Measurements from ENCODE around the gene PPP1R12B. TPM values are rescaled to one million over a fixed set of nuclear protein-coding genes. Genes with fewer than 3 reads are reported as not detected.
A peak's percentile ranks its signal among the peaks of the same experiment; 100 is the strongest.
"Not testable (repeated sequence)": the region's sequence is repeated elsewhere in the genome, so short reads cannot be mapped to it uniquely, and the experiment has no call there.

Gene PPP1R12B
- total RNA-seq, 4 donors from 2014 or later = 68.1 to 153 (median 116) TPM

DNA sequence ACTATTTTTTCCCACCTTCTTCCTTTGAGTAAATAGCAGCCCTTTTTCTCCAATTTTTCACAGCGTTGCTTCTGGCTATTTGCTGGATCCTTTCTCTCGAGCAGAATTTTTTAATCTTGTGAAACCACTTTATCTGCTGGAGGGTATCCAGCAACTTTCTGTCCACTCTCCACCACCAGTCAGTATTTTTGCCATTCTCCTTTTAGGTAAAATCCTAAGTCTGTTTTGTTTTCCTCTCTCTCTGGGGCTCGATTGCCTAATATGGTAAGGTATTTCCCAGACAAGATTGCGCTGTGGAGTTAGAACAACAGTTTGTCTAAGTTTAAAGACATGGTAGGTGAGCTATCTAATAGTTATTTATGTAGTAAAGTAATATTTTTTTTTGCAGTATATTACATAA, 156.9 kb downstream of the PPP1R12B start:
- Histone ChIP-seq H3K27me3 (peaks cover 0 to 2% of the 10 kb centered on the region in 2 donors), H3K36me3 (peaks cover 0 to 10% (median 0%) of the 10 kb centered on the region in 3 donors), H3K4me3 (peak overlapping the region in 1 of 4 donors; percentile 7), H3K4me1 (peaks cover 0 to 7% (median 0%) of the 10 kb centered on the region in 4 donors), H3K9me3 (no peaks in the 10 kb centered on the region), H3K27ac (peak overlapping the region; percentile 36 to 80 (median 53))
- WGBS, 2 donors = 34 to 45% methylated on average over 4 of the region's 4 CpGs
- DNase-seq (ENCODE audit: low spot score in 2 of 2) = peak in 1 of 2 donors; percentile 50
- TF ChIP-seq EP300 (IDR thresholded peaks at IDR 0.05) = peak in 1 of 2 donors; percentile 56
- TF ChIP-seq POLR2A (IDR thresholded peaks at IDR 0.05) = no peak
- no peak for TF ChIP-seq CTCF (IDR thresholded peaks at IDR 0.05)

GRCh38 chr1:202505880-202506575, 157.5 kb downstream of the PPP1R12B start:
- H3K4me1 ChIP-seq, H3K27me3 ChIP-seq, H3K9me3 ChIP-seq: not testable (repeated sequence)
- Histone ChIP-seq H3K4me3 (peak overlapping the region in 1 of 4 donors; percentile 7), H3K36me3 (peaks cover 0 to 10% (median 0%) of the 10 kb centered on the region in 3 donors), H3K27ac (peak overlapping the region; percentile 36 to 80 (median 53))
- peak; percentile 16 to 46 for DNase-seq (ENCODE audit: low spot score in 2 of 2)
- 43 to 57% methylated on average over 6 of the region's 6 CpGs for WGBS, 2 donors

- not testable (repeated sequence) for H3K27ac ChIP-seq
Measured at GRCh38 chr1:202508863-202509262, 160.4 kb downstream of the PPP1R12B start.

DNA sequence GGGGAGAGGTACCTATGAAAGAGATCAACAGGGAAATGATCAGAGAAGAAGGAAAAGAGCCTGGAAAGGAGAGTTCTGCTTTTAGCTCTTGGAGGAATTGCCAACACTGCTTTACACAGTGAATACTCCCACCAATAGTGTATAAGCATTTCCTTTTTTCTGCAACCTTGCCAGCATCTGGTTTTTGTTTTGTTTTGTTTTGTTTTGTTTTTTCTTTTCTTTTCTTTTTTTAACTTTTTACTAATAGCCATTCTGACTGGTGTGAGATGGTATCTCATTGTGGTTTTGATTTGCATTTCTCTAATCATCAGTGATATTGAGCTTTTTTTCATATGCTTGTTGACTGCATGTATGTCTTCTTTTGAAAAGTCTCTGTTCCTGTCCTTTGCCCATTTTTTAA, 165.4 kb downstream of the PPP1R12B start:
- peaks cover 0 to 13% (median 0%) of the 10 kb centered on the region in 3 donors for H3K36me3 ChIP-seq
- H3K4me1 ChIP-seq; H3K9me3 ChIP-seq; DNase-seq (ENCODE audit: low spot score in 2 of 2); H3K27ac ChIP-seq; H3K27me3 ChIP-seq; H3K4me3 ChIP-seq: not testable (repeated sequence)

More at GRCh38 chr1:202508863-202509262, 160.4 kb downstream of the PPP1R12B start:
- not testable (repeated sequence) for H3K36me3 ChIP-seq; DNase-seq (ENCODE audit: low spot score in 2 of 2); H3K4me1 ChIP-seq; H3K27me3 ChIP-seq; H3K4me3 ChIP-seq; H3K9me3 ChIP-seq
- WGBS, 2 donors = 69 to 84% methylated on average over 6 of the region's 6 CpGs

- H3K9me3 ChIP-seq = no peaks in the 10 kb centered on the region
- H3K36me3 ChIP-seq = peaks cover 0 to 12% (median 0%) of the 10 kb centered on the region in 3 donors
- no peak for TF ChIP-seq EP300 (IDR thresholded peaks at IDR 0.05)
- no peak for TF ChIP-seq CTCF (IDR thresholded peaks at IDR 0.05)
- TF ChIP-seq POLR2A (IDR thresholded peaks at IDR 0.05) = no peak
- peaks cover 0 to 14% (median 6%) of the 10 kb centered on the region in 4 donors for H3K4me1 ChIP-seq
- H3K4me3 ChIP-seq = no peak overlapping the region
- WGBS, 2 donors = 47 to 59% methylated on average over 4 of the region's 4 CpGs
- no peak for DNase-seq (ENCODE audit: low spot score in 2 of 2)
- H3K27me3 ChIP-seq = no peaks in the 10 kb centered on the region
- no peak overlapping the region for H3K27ac ChIP-seq
Measured at GRCh38 chr1:202516434-202516877, 168.0 kb downstream of the PPP1R12B start.

DNA sequence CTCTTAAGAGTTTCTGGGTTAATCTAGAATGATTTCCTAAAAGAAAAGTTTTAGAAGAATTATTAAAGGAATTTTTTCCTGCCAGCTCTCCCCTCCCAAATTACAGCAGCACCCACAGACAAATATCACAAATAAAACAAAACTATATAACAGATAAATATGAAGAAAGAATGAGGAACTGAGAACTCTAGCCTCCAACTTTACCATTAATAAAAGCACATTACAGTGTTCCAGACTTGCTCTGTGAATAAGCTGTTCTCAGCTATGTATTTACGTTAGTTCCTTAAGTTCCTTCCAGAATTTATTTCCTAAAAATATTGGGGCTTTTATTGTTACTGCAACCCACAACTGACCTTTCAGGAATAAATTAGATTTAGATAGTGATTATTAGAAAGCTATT, 168.6 kb downstream of the PPP1R12B start:
- not testable (repeated sequence) for H3K4me3 ChIP-seq; DNase-seq (ENCODE audit: low spot score in 2 of 2); H3K27ac ChIP-seq; H3K27me3 ChIP-seq; H3K9me3 ChIP-seq
- 61 to 73% methylated on average over 1 of the region's 1 CpG for whole genome bisulfite sequencing, 2 donors
- Histone ChIP-seq H3K36me3 (peaks cover 0 to 12% (median 0%) of the 10 kb centered on the region in 3 donors), H3K4me1 (peaks cover 0 to 14% (median 6%) of the 10 kb centered on the region in 4 donors)

DNA sequence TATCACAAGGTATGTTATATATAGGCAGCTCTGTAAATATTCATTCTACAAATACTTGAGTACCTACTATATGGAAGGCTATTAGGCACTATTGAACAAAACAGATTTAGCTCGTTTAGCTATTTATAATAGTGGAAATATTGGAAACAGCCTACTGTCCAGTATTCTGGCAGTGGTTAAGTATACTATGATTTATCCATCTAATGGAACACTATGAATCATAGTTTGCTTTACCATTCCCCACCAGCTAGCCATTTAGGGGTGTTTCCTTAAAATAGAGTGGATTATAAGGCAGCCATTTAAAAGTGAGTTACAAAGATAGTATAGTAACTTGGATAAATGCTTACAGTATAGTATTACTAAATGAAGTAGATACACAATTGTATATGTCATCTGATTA, 169.7 kb downstream of the PPP1R12B start:
- H3K9me3 ChIP-seq; H3K27me3 ChIP-seq; H3K4me3 ChIP-seq; DNase-seq (ENCODE audit: low spot score in 2 of 2); H3K27ac ChIP-seq: not testable (repeated sequence)
- 83 to 91% methylated on average over 1 of the region's 1 CpG for WGBS, 2 donors
- Histone ChIP-seq H3K4me1 (peaks cover 0 to 14% (median 6%) of the 10 kb centered on the region in 4 donors), H3K36me3 (peaks cover 0 to 12% (median 0%) of the 10 kb centered on the region in 3 donors)

DNA sequence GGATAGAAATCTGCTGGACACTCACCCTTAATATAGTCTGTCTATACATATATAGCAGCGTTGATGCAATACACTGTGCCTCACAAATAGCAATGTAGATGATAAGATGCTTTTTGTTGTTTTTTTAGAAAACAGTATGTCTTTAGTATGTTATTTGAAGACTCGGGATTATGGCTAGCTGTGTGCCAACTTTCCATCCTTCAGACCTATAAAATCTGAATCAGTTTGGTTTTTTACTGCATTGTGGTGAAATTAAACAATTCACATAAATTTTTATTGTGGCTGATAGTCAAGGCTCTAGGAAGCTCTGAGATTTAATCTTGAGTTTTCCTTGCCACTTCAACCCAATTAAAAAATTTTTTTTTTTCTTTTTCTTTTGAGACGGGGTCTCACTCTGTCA, 170.4 kb downstream of the PPP1R12B start:
- H3K36me3 ChIP-seq = peaks cover 0 to 12% (median 0%) of the 10 kb centered on the region in 3 donors
- not testable (repeated sequence) for H3K4me3 ChIP-seq; H3K9me3 ChIP-seq; H3K27ac ChIP-seq; DNase-seq (ENCODE audit: low spot score in 2 of 2); H3K27me3 ChIP-seq
- H3K4me1 ChIP-seq = peaks cover 0 to 14% (median 6%) of the 10 kb centered on the region in 4 donors
- 70 to 78% methylated on average over 3 of the region's 3 CpGs for WGBS, 2 donors

DNA sequence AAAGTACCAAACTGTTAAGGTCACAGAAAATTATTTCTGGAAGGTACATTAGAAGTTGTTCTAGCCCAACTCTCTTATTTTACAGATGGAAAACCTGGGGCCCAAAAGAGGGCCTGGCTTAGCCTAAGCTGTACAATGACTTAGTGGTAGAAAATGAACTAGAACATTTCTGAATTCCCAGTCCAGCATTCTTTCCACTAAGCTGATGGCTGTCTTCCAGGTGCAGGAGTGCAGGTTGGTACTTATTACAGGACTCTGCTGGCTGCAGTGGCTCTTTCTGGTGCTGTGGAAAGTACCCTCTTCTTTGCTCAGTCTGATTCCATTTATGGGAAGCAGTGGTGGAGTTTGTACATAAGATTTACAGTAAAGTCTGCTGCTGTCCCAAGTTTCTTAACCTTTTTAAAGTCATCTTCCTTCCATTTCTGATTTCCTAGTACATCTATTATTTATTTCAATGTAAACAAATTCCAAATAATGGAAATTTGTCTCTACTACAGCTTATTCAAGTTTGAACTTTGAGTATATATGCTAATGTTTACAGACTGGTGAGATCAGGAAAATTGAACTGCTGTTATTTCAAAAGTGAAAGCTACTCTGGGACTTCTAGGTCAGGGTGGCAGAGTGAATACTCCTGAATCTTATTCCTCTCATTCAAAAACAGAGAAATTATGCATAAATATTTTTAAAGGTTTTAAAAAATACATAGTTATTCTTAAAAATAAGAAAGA, 171.8 kb downstream of the PPP1R12B start:
- peaks cover 0 to 14% (median 6%) of the 10 kb centered on the region in 4 donors for H3K4me1 ChIP-seq
- not testable (repeated sequence) for H3K4me3 ChIP-seq; H3K27ac ChIP-seq; DNase-seq (ENCODE audit: low spot score in 2 of 2); H3K27me3 ChIP-seq; H3K36me3 ChIP-seq; H3K9me3 ChIP-seq

DNA sequence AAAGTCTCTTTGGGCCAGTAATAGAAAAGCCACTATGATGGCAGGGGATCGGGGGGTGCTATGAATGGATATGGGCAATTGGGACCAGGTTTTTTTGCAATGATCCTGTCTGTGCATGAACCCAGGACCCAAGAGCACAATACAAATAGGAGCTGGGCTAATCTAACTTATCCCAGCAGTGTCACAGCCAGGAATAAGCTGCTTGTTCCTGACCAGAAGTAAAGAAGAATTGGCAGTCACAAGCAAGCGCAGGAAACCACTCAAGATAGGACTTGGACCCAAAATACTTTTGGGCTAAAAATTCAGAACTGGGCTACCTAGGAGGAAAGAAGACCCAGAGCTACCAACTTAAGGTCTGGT, 172.3 kb downstream of the PPP1R12B start:
- H3K36me3 ChIP-seq; H3K9me3 ChIP-seq; H3K4me3 ChIP-seq; H3K27me3 ChIP-seq; H3K27ac ChIP-seq; DNase-seq (ENCODE audit: low spot score in 2 of 2): not testable (repeated sequence)
- WGBS, 2 donors = 92 to 93% methylated on average over 2 of the region's 2 CpGs
- H3K4me1 ChIP-seq = peaks cover 0 to 14% (median 6%) of the 10 kb centered on the region in 4 donors

GRCh38 chr1:202521484-202521883, 173.0 kb downstream of the PPP1R12B start:
- WGBS, 2 donors = 83 to 94% methylated on average over 1 of the region's 1 CpG
- not testable (repeated sequence) for H3K27ac ChIP-seq; DNase-seq (ENCODE audit: low spot score in 2 of 2); H3K27me3 ChIP-seq; H3K36me3 ChIP-seq; H3K9me3 ChIP-seq; H3K4me3 ChIP-seq
- H3K4me1 ChIP-seq = peaks cover 0 to 14% (median 6%) of the 10 kb centered on the region in 4 donors
